GM19372 (cell line): ENCODE results near the gene TNFAIP2.

Source experiments
- ATAC-seq: cut with Tn5 transposase; IDR thresholded peaks from one replicate; pipeline ENCODE4 v1.9.1; 2021; ENCODE audit warnings: mild to moderate bottlenecking, low read depth, moderate library complexity; ENCODE audit not compliant: unreplicated experiment

The TNFAIP2 gene

DNA sequence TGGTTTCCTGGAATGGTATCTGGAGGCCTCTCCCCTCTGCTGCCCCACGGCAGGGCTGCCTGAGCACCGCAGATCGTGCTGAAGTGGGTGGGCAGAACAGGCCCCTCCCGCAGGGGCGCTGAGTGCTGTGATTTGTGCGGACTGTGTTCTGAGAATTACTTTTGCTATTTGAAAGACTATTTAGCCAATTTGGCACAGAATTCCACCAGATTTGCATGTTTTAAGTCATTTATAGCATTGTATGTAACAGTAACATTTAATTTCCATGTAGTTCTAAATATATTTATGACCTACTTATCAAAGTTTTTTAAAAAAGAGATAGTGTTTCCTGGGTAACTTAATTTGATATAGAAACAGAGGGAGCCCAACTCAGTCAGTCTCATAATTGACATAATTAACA, 55.3 kb downstream of the TNFAIP2 start:
- no peak for ATAC-seq

DNA sequence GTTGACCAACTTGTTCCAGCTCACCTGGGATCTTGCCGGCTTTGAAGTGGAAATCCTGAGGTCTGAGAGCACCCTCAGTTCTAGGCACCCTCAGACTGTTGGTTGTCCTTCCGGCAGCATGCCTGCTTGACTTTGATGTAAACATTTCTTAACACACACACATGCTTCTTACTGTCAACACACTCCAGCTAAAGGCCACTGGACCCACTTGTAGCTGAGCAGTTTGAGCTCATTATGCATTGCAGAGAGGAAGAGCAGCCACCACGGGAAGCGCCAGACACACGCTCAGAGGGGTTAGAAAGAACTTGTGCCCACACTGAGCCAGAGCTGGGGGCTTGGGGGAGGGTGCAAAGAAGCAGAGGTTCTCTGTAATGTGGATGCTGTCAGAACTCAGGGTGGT, 55.8 kb downstream of the TNFAIP2 start:
- ATAC-seq, result no peak

DNA sequence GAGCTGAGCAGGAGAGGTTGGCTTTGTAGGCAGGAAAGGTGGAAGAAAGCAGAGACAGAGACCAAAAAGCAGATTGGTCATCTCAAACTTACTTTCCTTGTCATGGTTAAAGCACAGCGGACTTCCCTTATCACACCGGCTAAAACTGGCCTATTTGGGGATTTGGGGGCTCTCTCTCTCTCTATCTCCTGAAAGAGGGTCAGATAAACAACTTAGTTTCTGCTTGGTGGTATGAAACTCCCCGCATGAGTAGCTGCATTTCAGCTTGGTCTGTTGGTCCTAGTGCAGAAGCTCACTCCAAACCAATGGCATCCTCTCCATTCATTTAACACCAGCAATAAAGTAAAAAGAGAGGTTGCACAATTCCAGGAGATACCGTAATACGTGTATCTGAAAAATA, 57.1 kb downstream of the TNFAIP2 start:
- no peak for ATAC-seq

DNA sequence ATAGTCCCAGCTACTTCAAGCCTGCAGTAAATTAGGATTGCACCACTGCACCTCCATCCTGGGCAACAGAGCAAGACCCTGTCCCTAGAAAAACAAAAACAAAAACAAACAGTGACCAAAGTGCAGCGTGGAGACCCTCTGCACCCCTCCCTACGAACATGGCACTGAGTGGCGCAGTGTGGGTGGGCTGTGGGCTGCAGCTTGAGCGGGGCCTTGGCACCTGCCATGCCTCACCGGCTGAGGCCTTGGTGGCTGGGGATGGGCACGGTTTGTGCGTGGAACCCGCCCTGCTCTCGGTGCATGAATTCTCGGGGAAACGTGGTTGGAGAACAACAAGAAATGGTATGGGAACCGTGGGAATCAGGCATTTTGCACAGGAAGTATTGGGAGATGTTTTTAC, 60.8 kb downstream of the TNFAIP2 start:
- no peak for ATAC-seq

DNA sequence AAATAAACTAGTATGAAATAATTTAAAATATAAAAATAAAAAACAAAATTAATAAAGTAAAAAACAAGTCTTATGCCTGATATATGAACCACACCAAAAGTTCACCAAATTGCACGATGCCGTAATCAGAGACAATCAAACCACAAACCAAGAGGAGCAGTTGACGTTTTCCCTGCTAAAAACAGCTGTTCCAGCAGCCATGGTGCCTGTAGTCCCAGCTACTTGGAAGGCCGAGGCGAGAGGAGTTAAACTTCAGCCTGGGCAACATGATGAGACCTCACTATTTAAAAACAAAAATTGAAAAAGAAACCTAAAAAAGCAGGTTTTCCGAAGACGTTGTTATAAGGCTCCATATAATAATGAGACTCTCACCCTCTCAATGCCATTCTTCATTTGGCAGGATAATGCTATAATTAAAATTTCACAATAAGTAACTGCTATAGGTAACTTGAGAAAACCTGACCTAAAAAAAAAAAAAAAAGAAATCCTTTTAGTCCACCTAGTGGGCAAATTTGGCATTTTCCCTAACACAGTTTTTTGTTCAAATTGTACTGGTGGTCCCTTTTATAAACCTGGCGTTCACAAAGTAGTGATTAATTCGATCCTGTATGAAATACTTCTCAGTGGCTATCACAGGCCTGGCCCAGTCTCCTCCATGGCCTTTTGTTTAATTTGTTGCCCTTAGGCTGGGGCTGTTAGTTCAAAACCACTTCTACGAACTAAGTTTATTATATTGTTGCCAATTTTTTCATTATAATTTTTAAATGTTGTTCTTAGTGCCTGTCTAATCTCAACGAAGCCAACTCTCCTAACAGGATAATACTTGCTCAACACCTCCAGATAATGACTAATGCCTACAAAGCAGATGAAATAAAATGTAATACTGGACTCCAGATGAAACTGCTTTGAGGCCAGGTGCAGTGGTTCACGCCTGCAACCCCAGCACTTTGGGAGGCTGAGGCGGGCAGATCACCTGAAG, 62.1 kb downstream of the TNFAIP2 start:
- ATAC-seq, result no peak

DNA sequence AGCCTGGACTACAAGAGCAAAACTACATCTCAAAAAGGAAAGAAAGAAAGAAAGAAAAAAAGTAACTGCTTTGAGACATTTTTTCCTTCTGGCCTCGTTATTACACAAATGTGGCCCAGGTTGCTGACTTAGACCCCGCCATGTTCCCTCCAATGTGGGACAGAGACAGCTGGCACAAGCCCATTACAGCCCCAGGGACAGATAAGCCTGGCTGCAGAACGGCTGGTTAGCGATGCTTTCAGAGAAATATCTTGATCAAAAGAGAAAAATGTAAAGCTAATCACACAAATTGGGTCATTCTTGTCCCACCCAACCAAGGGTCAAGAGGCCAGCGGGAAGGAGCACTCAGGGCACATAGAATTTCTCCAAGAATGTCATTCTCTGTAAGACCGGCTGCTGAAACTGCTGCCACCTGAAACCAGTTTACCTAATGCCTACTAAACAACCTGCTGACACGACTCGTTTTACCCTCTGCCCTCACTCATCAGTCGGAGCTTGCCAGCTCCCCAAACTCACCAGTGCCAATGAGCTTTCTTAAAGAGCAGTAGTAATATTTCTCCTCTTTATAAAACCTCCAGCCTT, 63.1 kb downstream of the TNFAIP2 start:
- ATAC-seq, result no peak
